ENCODE data around the gene GPC5.
"Not testable (repeated sequence)": the region's sequence is repeated elsewhere in the genome, so short reads cannot be mapped to it uniquely, and the experiment has no call there.

Gene GPC5

GRCh38 chr13:92463134-92463533 is 1064.7 kb downstream of the GPC5 start:
- H3K4me2 ChIP-seq (ENCODE audit: low read length): no peak overlapping the region
- H2BK120ac ChIP-seq (ENCODE audit: insufficient read depth, low read length, poor library complexity): no peak overlapping the region
- H3K79me2 ChIP-seq (ENCODE audit: control insufficient read depth, insufficient read depth, low read length, poor library complexity): no peaks in the 10 kb centered on the region
- H3K27me3 ChIP-seq (ENCODE audit: insufficient read depth, low read length): no peaks in the 10 kb centered on the region
- no peak overlapping the region for H2AFZ ChIP-seq (ENCODE audit: insufficient read depth, low read length, poor library complexity)
- H3K27ac ChIP-seq (ENCODE audit: low read depth, low read length): no peak overlapping the region
- H3K18ac ChIP-seq (ENCODE audit: low read length): no peak overlapping the region
- H3K14ac ChIP-seq (ENCODE audit: low read length): no peak overlapping the region
- no peaks in the 10 kb centered on the region for H3K36me3 ChIP-seq (ENCODE audit: control insufficient read depth in 1 of 2, insufficient read depth in 2 of 2, low read length in 2 of 2)
- H3K79me1 ChIP-seq (ENCODE audit: low read length): no peaks in the 10 kb centered on the region
- no peak overlapping the region for H3K9ac ChIP-seq (ENCODE audit: low read length)
- no peak overlapping the region for H3K23ac ChIP-seq (ENCODE audit: low read length)
- no peak overlapping the region for H3K4ac ChIP-seq (ENCODE audit: low read depth, low read length)
- H3K4me1 ChIP-seq (ENCODE audit: control insufficient read depth in 1 of 2, insufficient read depth in 2 of 2, low read length in 2 of 2): no peaks in the 10 kb centered on the region
- H4K12ac ChIP-seq (ENCODE audit: low read depth, low read length): no peak overlapping the region
- DNase-seq: no peak
- no CpG with 5 or more reads among the region's 7 CpGs for WGBS (ENCODE audit: extremely low coverage, insufficient coverage, insufficient read length)
- no peak overlapping the region for H2BK12ac ChIP-seq (ENCODE audit: low read length)
- H2AK5ac ChIP-seq (ENCODE audit: low read length): no peak overlapping the region
- H3K9me3 ChIP-seq (ENCODE audit: insufficient read depth, low read depth, low read length): no peaks in the 10 kb centered on the region
- H4K8ac ChIP-seq (ENCODE audit: low read depth, low read length): no peak overlapping the region
- no peak overlapping the region for H4K91ac ChIP-seq (ENCODE audit: low read depth, low read length)
- no peak overlapping the region for H2BK5ac ChIP-seq (ENCODE audit: low read depth, low read length, poor library complexity)
- no peak overlapping the region for H3K4me3 ChIP-seq (ENCODE audit: low read depth, low read length)

- H3K79me1 ChIP-seq (ENCODE audit: low read length): no peaks in the 10 kb centered on the region
- no peaks in the 10 kb centered on the region for H3K36me3 ChIP-seq (ENCODE audit: control insufficient read depth in 1 of 2, insufficient read depth in 2 of 2, low read length in 2 of 2)
- no peak overlapping the region for H3K4me2 ChIP-seq (ENCODE audit: low read length)
- H3K4me3 ChIP-seq (ENCODE audit: low read depth, low read length): no peak overlapping the region
- no peaks in the 10 kb centered on the region for H3K9me3 ChIP-seq (ENCODE audit: insufficient read depth, low read depth, low read length)
- H2BK12ac ChIP-seq (ENCODE audit: low read length): no peak overlapping the region
- no peak overlapping the region for H3K4ac ChIP-seq (ENCODE audit: low read depth, low read length)
- no peak for DNase-seq
- no peak overlapping the region for H2AK5ac ChIP-seq (ENCODE audit: low read length)
- H3K18ac ChIP-seq (ENCODE audit: low read length): no peak overlapping the region
- H4K8ac ChIP-seq (ENCODE audit: low read depth, low read length): no peak overlapping the region
- no peak overlapping the region for H3K23ac ChIP-seq (ENCODE audit: low read length)
- no peak overlapping the region for H2BK5ac ChIP-seq (ENCODE audit: low read depth, low read length, poor library complexity)
- no peak overlapping the region for H2AFZ ChIP-seq (ENCODE audit: insufficient read depth, low read length, poor library complexity)
- no peak overlapping the region for H3K27ac ChIP-seq (ENCODE audit: low read depth, low read length)
- no peak overlapping the region for H4K91ac ChIP-seq (ENCODE audit: low read depth, low read length)
- no peak overlapping the region for H3K9ac ChIP-seq (ENCODE audit: low read length)
- no CpG with 5 or more reads among the region's 3 CpGs for WGBS (ENCODE audit: extremely low coverage, insufficient coverage, insufficient read length)
- H3K79me2 ChIP-seq (ENCODE audit: control insufficient read depth, insufficient read depth, low read length, poor library complexity): no peaks in the 10 kb centered on the region
- H3K4me1 ChIP-seq (ENCODE audit: control insufficient read depth in 1 of 2, insufficient read depth in 2 of 2, low read length in 2 of 2): no peaks in the 10 kb centered on the region
- no peak overlapping the region for H2BK120ac ChIP-seq (ENCODE audit: insufficient read depth, low read length, poor library complexity)
- H4K12ac ChIP-seq (ENCODE audit: low read depth, low read length): no peak overlapping the region
- no peak overlapping the region for H3K14ac ChIP-seq (ENCODE audit: low read length)
- no peaks in the 10 kb centered on the region for H3K27me3 ChIP-seq (ENCODE audit: insufficient read depth, low read length)
Measured at GRCh38 chr13:92473765-92474475, 1075.5 kb downstream of the GPC5 start.

GRCh38 chr13:92480387-92480786 is 1082.0 kb downstream of the GPC5 start:
- H3K4ac ChIP-seq (ENCODE audit: low read depth, low read length): no peak overlapping the region
- no peaks in the 10 kb centered on the region for H3K79me1 ChIP-seq (ENCODE audit: low read length)
- no peak overlapping the region for H3K27ac ChIP-seq (ENCODE audit: low read depth, low read length)
- H3K4me2 ChIP-seq (ENCODE audit: low read length): no peak overlapping the region
- H3K27me3 ChIP-seq (ENCODE audit: insufficient read depth, low read length): no peaks in the 10 kb centered on the region
- no peak overlapping the region for H2AFZ ChIP-seq (ENCODE audit: insufficient read depth, low read length, poor library complexity)
- no peak overlapping the region for H3K9ac ChIP-seq (ENCODE audit: low read length)
- no peak overlapping the region for H4K91ac ChIP-seq (ENCODE audit: low read depth, low read length)
- H2BK120ac ChIP-seq (ENCODE audit: insufficient read depth, low read length, poor library complexity): no peak overlapping the region
- no peak overlapping the region for H3K18ac ChIP-seq (ENCODE audit: low read length)
- H2AK5ac ChIP-seq (ENCODE audit: low read length): no peak overlapping the region
- H4K12ac ChIP-seq (ENCODE audit: low read depth, low read length): no peak overlapping the region
- no peaks in the 10 kb centered on the region for H3K36me3 ChIP-seq (ENCODE audit: control insufficient read depth in 1 of 2, insufficient read depth in 2 of 2, low read length in 2 of 2)
- DNase-seq: no peak
- no peak overlapping the region for H3K23ac ChIP-seq (ENCODE audit: low read length)
- H3K9me3 ChIP-seq (ENCODE audit: insufficient read depth, low read depth, low read length): no peaks in the 10 kb centered on the region
- H3K79me2 ChIP-seq (ENCODE audit: control insufficient read depth, insufficient read depth, low read length, poor library complexity): no peaks in the 10 kb centered on the region
- H3K14ac ChIP-seq (ENCODE audit: low read length): no peak overlapping the region
- no peak overlapping the region for H2BK12ac ChIP-seq (ENCODE audit: low read length)
- no peak overlapping the region for H4K8ac ChIP-seq (ENCODE audit: low read depth, low read length)
- H3K4me1 ChIP-seq (ENCODE audit: control insufficient read depth in 1 of 2, insufficient read depth in 2 of 2, low read length in 2 of 2): no peaks in the 10 kb centered on the region
- H2BK5ac ChIP-seq (ENCODE audit: low read depth, low read length, poor library complexity): no peak overlapping the region
- WGBS (ENCODE audit: extremely low coverage, insufficient coverage, insufficient read length): no CpG with 5 or more reads among the region's 3 CpGs
- H3K4me3 ChIP-seq (ENCODE audit: low read depth, low read length): no peak overlapping the region

- not testable (repeated sequence) for H3K27me3 ChIP-seq (ENCODE audit: insufficient read depth, low read length); H3K4me1 ChIP-seq (ENCODE audit: control insufficient read depth in 1 of 2, insufficient read depth in 2 of 2, low read length in 2 of 2); H3K4me3 ChIP-seq (ENCODE audit: low read depth, low read length); H3K14ac ChIP-seq (ENCODE audit: low read length); H3K18ac ChIP-seq (ENCODE audit: low read length); H2AFZ ChIP-seq (ENCODE audit: insufficient read depth, low read length, poor library complexity); H4K91ac ChIP-seq (ENCODE audit: low read depth, low read length); H3K79me2 ChIP-seq (ENCODE audit: control insufficient read depth, insufficient read depth, low read length, poor library complexity); H4K12ac ChIP-seq (ENCODE audit: low read depth, low read length); H3K27ac ChIP-seq (ENCODE audit: low read depth, low read length); H3K36me3 ChIP-seq (ENCODE audit: control insufficient read depth in 1 of 2, insufficient read depth in 2 of 2, low read length in 2 of 2); H2BK120ac ChIP-seq (ENCODE audit: insufficient read depth, low read length, poor library complexity); H3K9me3 ChIP-seq (ENCODE audit: insufficient read depth, low read depth, low read length); H3K9ac ChIP-seq (ENCODE audit: low read length); H2BK5ac ChIP-seq (ENCODE audit: low read depth, low read length, poor library complexity); H2BK12ac ChIP-seq (ENCODE audit: low read length); DNase-seq; H2AK5ac ChIP-seq (ENCODE audit: low read length); H3K4ac ChIP-seq (ENCODE audit: low read depth, low read length); H3K4me2 ChIP-seq (ENCODE audit: low read length); H3K23ac ChIP-seq (ENCODE audit: low read length); H4K8ac ChIP-seq (ENCODE audit: low read depth, low read length); H3K79me1 ChIP-seq (ENCODE audit: low read length)
- WGBS (ENCODE audit: extremely low coverage, insufficient coverage, insufficient read length): no CpG with 5 or more reads among the region's 3 CpGs
Measured at GRCh38 chr13:92482790-92483189, 1084.4 kb downstream of the GPC5 start.
